ENCODE results near the gene PNCK. TPM values are rescaled to one million over a fixed set of nuclear protein-coding genes. Genes with fewer than 3 reads are reported as not detected.

PNCK gene
- 0.39 and 0.65 TPM in 2 replicates for total RNA-seq

DNA sequence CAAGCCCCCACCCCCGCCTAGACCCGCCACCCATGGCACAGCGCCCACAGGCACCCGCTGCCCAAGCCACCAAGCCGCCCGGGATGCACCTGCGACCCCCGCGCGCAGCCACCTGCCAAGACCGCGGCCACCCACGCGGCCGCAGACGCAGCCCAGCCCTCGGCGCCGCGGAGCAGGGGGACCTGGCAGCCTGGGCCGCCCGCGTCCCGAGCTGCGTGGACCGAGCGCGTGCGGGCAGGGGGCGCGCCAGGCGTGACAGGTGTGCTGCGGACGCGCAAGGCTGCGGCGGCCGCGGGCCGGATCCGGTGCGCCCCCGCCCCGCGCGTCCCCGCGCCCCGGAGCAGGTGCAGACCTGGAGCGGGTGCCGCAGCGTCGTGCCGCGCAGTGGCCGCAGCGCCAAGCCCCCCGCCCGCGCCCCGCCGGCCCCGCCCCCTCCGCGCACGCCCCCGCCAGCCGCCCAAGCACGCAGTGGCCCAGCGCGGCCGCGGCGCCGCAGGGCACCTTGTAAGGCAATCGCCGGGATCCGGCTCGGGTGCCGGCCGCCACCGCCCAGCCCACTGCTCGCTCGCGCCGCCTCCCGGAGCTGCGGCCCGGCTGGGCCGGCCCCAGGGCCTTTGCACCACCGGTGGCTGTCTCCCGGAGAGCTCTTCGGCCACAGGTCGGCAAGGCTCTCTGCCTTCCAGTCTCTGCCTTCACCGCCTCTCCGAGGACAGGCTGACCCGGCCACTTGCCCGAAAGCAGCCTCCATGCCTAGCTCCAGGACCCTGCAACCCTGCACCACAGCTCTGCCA lies at the start of gene PNCK:
PNCK (minus strand) TSS at position 386 of the 791 bp plus-strand sequence. CDS start 737 bp downstream, outside the sequence.

DNA sequence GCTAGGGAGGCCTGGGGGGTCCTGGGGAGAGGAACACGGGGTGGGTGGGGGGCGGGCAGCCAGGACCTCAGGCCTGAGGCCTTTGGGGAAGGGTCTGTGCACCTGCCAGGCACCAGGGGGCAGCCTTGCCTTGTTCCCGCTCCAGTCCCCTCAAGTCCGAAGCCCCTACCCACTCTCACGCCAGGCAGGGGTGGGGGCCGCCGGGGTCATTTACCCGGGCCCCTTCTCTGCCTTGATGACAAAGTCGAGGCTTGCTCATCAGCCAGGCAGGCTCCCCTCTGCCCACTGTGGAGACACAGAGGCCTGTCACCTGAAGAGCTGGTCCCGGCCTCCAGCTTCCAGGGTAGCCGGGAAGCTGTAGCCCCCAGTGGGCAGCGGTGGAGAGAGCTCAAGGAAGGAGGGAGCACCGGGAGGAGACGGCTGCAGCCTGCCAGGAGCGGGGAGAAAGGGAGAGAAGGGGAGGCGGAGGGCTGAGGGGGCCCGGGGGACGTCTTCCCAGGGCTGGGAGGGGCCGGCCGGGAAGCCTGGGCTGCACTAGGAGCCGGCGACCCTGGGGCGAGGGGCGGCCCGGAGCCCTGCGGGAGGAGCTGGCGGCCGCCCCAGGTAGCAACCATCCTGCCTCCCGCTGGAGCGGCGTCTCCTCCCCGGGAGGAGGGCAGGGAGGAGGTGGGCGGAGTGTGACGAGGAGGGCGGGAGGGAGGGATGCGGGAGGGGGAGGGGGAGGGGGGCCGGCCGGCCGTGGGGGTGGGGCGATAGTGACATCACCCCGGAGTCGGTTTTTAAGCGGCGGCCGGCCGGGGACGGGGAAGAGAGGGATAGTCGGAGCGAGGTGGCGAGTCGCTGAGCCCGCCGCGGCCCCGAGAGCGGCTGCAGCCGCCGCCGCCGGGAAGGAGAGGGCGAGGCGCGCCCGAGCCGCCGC lies 13.8 kb upstream of the PNCK start, which contains the start of gene SLC6A8:
SLC6A8 (plus strand) TSS at position 806 of the 919 bp plus-strand sequence. CDS start 649 bp downstream, outside the sequence.

DNA sequence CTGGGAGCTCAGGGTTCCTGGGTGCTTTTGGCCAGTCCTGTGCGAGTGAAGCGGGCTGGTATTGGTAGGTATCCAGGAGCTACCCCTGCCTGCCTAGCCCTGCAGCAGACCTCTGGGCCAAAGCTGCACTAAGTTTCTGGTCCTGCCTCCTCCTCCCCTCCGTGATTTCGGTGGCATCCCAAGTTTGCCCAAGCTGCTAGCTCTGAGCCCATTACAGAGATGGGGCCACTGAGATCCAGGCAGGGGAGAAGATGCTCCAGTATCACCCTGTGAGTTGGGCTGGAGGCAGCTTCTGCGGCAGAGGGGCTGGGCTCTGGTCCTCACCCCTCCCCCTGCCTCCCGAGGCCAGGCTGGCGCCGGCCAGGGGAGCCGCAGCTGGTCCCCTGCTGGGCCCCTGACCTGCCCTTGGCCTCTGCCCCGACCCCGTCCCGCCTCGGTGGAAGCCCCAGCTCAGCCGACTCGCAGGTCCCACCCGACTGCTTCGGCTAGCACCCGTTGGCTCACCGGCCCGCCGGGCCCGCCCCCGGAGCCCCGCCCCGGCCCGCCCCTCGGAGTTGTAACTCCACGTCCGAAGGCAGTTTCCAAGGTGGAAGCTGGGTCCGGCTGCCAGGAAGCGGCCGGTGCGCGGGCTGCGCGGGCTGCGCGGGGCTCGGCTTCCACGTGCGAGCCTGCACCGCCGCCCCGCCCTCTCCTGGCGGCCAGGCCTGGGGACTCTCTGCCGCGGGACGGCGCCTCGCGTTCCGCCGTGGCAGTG lies 26.8 kb downstream of the PNCK start, which contains the start of gene DUSP9:
DUSP9 (plus strand) TSS at position 584 of the 754 bp plus-strand sequence. CDS start 751 bp downstream, outside the sequence.

Small RNA genes lying within 50 kb of the gene (small RNA-seq; reads per million reads assigned to genes)
- gene RN7SL687P, result not detected

Other genes starting within 250 kb of the PNCK start
- gene TREX2, start 227.8 kb downstream of the PNCK start, total RNA-seq, result 0.54 and 1.3 TPM in 2 replicates
- 11.0 and 13.7 TPM in 2 replicates for gene HAUS7, start 203.2 kb downstream of the PNCK start, total RNA-seq
- gene BGN, start 178.8 kb downstream of the PNCK start, total RNA-seq, result 116 and 154 TPM in 2 replicates
- under 0.01 and 0.32 TPM in 2 replicates for gene ATP2B3, start 156.2 kb downstream of the PNCK start, total RNA-seq
- gene CCNQ, start 74.7 kb downstream of the PNCK start, total RNA-seq, result 18.2 and 23.9 TPM in 2 replicates
- not detected in 2 replicates for gene DUSP9, start 26.6 kb downstream of the PNCK start, total RNA-seq
- gene SLC6A8, start 14.1 kb upstream of the PNCK start, total RNA-seq, result 14.9 and 22.5 TPM in 2 replicates
- 114 and 131 TPM in 2 replicates for gene BCAP31, start 50.6 kb upstream of the PNCK start, total RNA-seq
- 13.2 and 13.3 TPM in 2 replicates for gene ABCD1, start 51.0 kb upstream of the PNCK start, total RNA-seq
- gene PLXNB3, start 90.4 kb upstream of the PNCK start, total RNA-seq, result 4.7 and 5.0 TPM in 2 replicates
- 0.65 TPM in 2 replicates for gene SRPK3, start 107.2 kb upstream of the PNCK start, total RNA-seq
- 41.1 and 41.8 TPM in 2 replicates for gene IDH3G, start 120.6 kb upstream of the PNCK start, total RNA-seq
- gene SSR4, start 120.9 kb upstream of the PNCK start, total RNA-seq, result 170 and 202 TPM in 2 replicates
- 0.78 and 0.97 TPM in 2 replicates for gene PDZD4, start 156.7 kb upstream of the PNCK start, total RNA-seq
- gene L1CAM, start 212.4 kb upstream of the PNCK start, total RNA-seq, result 0.43 and 0.52 TPM in 2 replicates
- gene AVPR2, start 230.9 kb upstream of the PNCK start, total RNA-seq, result not detected in 2 replicates